HG03135 (cell line): ENCODE results near the gene PELO.

Experiments
- ATAC-seq: cut with Tn5 transposase; IDR thresholded peaks from one replicate; pipeline ENCODE4 v1.9.1; 2021; ENCODE audit warnings: mild to moderate bottlenecking, moderate library complexity; ENCODE audit not compliant: unreplicated experiment

PELO gene

DNA sequence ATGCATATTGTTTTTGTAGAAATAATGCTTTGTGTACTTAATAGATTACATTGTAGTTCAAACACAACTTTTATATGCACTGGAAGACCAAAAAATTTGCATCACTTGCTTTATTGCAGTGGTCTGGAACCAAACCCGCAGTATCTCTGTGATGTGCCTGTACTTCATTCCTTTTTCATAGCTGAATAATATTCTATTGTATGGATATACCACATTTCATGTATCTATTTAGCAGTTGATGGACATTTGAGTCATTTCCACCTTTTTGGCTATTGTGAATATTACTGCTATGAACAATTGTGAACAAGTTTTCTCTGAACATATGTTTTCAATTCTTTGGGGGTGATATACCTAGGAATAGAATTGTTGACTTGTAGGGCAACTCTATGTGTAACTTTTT is 40.1 kb downstream of the PELO start:
- ATAC-seq: no peak

DNA sequence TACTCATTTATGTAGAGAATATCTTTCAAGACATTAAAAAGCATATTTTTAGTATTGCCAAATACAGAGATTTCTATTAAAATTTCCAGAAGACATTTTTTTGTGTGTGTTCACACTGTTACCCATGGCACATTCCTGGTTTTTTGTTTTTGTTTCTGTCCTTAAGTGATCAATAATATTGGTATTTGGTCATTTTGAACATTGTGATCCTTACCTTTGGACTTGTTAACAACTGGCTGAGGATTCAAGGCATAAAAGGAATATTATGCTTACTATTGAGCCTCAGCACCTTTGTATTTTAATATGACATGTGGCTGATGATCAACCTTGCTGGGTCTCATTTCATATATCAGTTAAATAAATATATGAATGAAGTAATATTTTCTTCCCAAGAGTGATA is 41.9 kb downstream of the PELO start:
- ATAC-seq: no peak

DNA sequence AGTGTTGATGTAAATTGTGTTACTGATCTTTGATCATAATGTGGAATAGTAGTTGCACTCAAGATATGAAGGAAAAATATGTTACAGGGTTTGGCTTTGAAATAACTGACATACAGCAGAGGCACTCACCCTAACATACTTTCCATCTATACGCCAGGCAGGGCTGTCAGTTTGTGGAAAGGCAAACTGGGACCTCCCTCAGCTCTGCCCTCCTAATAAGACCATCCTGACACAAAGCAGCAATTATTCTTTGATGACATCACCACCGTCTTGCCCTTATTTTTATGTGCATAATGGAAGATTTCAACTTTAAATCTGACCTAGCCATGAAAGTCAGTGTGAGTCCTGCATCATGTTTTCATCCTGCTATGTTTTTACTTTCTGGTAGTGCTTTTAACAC is 42.9 kb downstream of the PELO start:
- ATAC-seq: no peak

DNA sequence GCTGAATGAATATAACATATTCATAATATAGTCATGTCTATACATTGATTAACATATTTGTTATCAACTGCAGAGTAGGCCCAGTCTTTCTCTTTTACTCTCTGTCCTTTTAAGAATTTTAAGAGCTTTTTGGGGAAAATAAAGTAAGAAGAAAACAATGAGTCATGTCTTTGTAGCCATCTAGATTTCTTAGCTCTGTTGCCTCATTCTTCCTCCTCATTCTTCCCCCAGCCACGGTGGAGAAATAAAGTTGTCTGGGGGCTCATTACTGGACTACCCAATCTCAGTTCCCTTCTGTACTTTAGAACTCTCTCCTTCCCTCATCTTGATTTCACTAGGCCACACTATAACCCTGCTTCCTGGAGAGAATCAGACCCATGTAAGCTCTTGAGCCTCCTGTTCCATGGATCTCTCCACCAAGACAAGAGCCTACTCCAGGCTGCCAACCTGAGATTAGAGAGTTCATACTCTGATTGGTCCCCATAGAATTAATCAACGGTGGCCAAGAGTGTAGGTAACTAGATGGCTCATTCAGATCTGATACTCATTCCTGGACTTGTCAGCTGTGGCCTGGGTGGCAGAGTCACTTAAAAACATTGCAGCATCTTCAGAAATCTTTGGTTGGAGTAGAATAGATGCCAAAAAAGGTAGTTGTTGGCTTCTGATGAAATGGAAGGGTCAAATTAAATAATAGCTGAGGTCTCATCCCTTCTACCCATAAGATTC is 44.2 kb downstream of the PELO start:
- ATAC-seq: no peak

DNA sequence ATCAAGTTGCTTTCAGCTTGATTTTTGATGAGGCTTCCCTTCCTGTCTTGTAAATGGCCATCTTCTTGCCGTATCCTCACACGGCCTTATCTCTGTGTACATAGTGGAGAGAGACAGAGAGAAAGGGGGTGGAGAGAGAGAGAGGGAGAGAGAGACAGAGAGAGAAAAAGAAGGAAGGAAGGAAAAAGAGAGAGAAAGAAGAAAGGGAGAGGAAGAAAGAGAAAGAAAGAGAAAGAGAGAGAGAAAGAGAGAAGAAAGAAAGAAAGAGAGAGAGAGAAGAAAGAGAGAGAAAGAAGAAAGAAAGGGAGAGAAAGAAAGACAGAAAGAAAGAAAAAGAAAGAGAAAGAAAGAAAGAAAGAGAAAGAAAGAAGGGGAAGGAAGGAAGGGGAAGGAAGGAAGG is 46.6 kb downstream of the PELO start:
- ATAC-seq: no peak

DNA sequence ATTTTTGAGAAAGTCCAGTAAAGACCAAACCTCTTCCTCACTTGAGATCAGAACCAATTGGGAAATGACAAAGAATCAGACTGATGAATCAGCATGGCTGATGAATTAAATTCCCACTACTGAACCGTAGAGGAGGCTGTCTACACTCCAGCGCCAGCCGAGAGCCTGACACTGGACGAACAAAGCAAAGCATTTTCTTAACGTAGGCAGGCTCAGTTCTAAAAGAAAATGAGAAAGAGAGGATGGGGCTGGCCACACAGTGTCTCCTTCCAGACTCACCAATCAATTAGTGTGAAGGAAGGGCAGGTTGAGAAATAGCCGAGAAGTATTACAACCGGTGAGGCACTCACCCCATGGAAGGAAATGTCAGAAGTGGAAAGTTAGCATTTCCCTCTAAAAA is 49.4 kb downstream of the PELO start:
- ATAC-seq: no peak
